ENCODE measurements around the gene SPON2.

GRCh38 chr4:1221155-1221870, 48.9 kb upstream of the SPON2 start:
- TF ChIP-seq L3MBTL2 (conservative IDR thresholded peaks at IDR 0.05) (no peak), BHLHE40 (IDR thresholded peaks at IDR 0.05; ENCODE audit: borderline replicate concordance) (no peak), SUZ12 (IDR thresholded peaks at IDR 0.05) (no peak), TARDBP (IDR thresholded peaks at IDR 0.05) (no peak), SP1 (IDR thresholded peaks at IDR 0.05) (no peak), FOXA1 (IDR thresholded peaks at IDR 0.05) (no peak), FOXM1 (IDR thresholded peaks at IDR 0.05; ENCODE audit: borderline replicate concordance) (no peak), ELF4 (IDR thresholded peaks at IDR 0.05) (no peak), HDGF (IDR thresholded peaks at IDR 0.05; ENCODE audit: borderline replicate concordance) (no peak), FOXK2 (IDR thresholded peaks at IDR 0.05) (no peak), ARNT (IDR thresholded peaks at IDR 0.05) (no peak)

All from HEK293T (cell line).